ENCODE measurements around the gene KNOP1. TPM values are rescaled to one million over a fixed set of nuclear protein-coding genes. Genes with fewer than 3 reads are reported as not detected.

Gene KNOP1
- total RNA-seq, 2 experiments from 2014 or later, result 19.7 to 33.2 TPM

DNA sequence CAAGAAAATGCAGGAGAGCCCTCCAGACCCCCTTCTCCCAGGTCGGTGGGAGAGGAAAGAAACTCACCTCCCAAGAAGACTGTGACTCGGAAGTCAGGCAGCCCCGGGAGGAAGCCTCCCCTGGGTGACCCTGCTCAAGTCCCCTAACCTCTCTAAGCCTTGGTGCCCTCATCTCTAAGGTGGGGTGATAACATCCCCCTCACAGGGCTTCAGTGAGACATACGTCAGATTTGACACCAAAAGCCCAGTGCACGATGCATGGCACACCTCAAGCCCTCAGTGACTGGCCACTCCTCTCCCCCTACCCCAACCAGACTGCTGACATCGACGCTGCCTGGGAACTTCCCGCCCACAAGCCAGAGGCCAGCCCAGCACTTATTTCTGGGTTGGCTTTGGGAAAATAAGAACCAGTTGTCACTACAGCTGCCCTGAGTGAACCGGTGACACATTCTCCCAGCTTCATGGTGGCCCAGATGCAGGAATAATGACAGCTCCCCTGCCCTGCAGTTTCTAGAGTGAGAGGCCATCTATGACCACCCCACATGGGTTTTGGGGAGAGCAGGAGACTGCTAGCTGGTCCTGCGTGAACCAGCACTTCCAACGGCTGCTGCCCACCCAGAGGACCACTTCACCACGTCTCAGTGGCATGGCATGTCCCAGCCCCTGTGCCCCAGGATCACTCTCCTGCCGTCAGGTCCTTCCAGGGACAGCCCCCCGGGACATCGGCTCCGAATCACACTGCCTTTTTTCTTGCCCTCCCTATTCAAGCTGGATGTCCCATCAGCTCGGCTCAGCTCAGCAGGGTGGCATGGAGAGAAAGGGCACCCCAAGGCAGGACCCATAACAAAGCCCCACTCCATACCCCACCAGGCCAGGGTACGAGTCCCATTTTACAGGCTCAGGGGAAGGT lies 9.5 kb downstream of the KNOP1 start:
- Histone ChIP-seq H3K9me2 (ENCODE audit: insufficient read depth, low read length) (no peaks in the 10 kb centered on the region), H4K20me1 (ENCODE audit: insufficient read depth, low read length) (peaks cover 9% of the 10 kb centered on the region; the same call in 1 of the 2 replicates), H3K79me2 (ENCODE audit: insufficient read depth, low read depth, low read length) (peaks cover 5% of the 10 kb centered on the region; the same call in 1 of the 2 replicates), H3K27ac (ENCODE audit: low read depth, low read length, poor library complexity, severe bottlenecking) (no peak overlapping the region), H2AFZ (ENCODE audit: low read length) (no peak overlapping the region), H3K4me1 (ENCODE audit: insufficient read depth, low read length, poor library complexity, severe bottlenecking) (no peaks in the 10 kb centered on the region), H3K36me3 (ENCODE audit: insufficient read depth, low read length) (peaks cover 94% of the 10 kb centered on the region), H3K9me3 (ENCODE audit: low read length) (no peaks in the 10 kb centered on the region), H3K4me2 (ENCODE audit: low read length) (no peak overlapping the region), H3K4me3 (ENCODE audit: low read depth, low read length, poor library complexity, severe bottlenecking) (no peak overlapping the region)
- DNase-seq (ENCODE audit: low spot score), result no peak
- POLR2A ChIA-PET, result no interaction called here
- intact Hi-C loops (cut with micrococcal nuclease; ENCODE audit: unreplicated experiment), result no loop called here
- TF ChIP-seq, protein P1, sequence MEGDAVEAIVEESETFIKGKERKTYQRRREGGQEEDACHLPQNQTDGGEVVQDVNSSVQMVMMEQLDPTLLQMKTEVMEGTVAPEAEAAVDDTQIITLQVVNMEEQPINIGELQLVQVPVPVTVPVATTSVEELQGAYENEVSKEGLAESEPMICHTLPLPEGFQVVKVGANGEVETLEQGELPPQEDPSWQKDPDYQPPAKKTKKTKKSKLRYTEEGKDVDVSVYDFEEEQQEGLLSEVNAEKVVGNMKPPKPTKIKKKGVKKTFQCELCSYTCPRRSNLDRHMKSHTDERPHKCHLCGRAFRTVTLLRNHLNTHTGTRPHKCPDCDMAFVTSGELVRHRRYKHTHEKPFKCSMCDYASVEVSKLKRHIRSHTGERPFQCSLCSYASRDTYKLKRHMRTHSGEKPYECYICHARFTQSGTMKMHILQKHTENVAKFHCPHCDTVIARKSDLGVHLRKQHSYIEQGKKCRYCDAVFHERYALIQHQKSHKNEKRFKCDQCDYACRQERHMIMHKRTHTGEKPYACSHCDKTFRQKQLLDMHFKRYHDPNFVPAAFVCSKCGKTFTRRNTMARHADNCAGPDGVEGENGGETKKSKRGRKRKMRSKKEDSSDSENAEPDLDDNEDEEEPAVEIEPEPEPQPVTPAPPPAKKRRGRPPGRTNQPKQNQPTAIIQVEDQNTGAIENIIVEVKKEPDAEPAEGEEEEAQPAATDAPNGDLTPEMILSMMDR (conservative IDR thresholded peaks at IDR 0.05; ENCODE audit: low read length), result no peak
- TF ChIP-seq EZH2phosphoT487 (IDR thresholded peaks at IDR 0.05; ENCODE audit: borderline replicate concordance, low read depth, low read length), result no peak
- BruUV-seq (replicated peaks), result no TSS peak
- CTCF ChIA-PET (ENCODE audit: unreplicated experiment), result no interaction called here

DNA sequence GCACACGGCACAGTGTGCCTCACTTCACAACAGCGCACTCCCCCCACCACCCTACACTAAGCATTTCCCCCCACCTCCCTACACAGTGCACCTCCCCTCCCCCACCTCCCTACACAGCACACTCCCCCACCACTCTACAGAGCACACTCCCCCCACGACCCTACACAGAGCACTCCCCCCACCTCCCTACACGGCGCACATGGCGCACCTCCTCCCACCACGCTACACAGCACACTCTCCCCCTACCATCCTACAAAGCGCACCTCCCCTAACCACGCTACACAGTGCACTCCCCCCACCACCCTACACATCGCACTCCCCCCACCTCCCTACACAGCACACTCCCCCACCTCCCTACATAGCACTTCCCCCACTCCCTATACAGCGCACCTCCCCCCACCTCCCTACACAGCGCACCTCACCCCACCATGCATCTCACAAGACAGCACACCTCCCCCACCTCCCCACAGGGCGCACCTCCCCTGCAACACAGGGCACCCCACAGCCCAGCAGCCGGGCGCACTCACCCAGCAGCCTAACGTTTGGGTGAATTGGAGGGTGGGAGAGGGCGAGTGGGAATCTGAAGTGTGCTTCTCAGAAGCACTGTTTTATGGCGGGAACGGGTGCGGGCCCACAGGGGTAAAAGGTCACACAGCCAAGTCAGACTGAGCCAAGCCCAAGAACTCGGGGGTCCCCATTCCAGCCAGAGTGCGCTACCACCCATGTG lies 10.3 kb downstream of the KNOP1 start:
- Histone ChIP-seq H2AFZ (ENCODE audit: low read length) (no peak overlapping the region), H3K9me3 (ENCODE audit: low read length) (no peaks in the 10 kb centered on the region), H3K36me3 (ENCODE audit: insufficient read depth, low read length) (peaks cover 94% of the 10 kb centered on the region), H3K27ac (ENCODE audit: low read depth, low read length, poor library complexity, severe bottlenecking) (no peak overlapping the region), H4K20me1 (ENCODE audit: insufficient read depth, low read length) (peaks cover 9% of the 10 kb centered on the region; the same call in 1 of the 2 replicates), H3K4me2 (ENCODE audit: low read length) (no peak overlapping the region), H3K9me2 (ENCODE audit: insufficient read depth, low read length) (no peaks in the 10 kb centered on the region), H3K79me2 (ENCODE audit: insufficient read depth, low read depth, low read length) (no peaks in the 10 kb centered on the region), H3K4me3 (ENCODE audit: low read depth, low read length, poor library complexity, severe bottlenecking) (no peak overlapping the region), H3K4me1 (ENCODE audit: insufficient read depth, low read length, poor library complexity, severe bottlenecking) (no peaks in the 10 kb centered on the region)
- no TSS peak for BruUV-seq (replicated peaks)
- DNase-seq (ENCODE audit: low spot score), result no peak
- intact Hi-C loops (cut with micrococcal nuclease; ENCODE audit: unreplicated experiment), result no loop called here
- TF ChIP-seq, protein P1 (conservative IDR thresholded peaks at IDR 0.05; ENCODE audit: low read length), result no peak
- no peak for TF ChIP-seq EZH2phosphoT487 (IDR thresholded peaks at IDR 0.05; ENCODE audit: borderline replicate concordance, low read depth, low read length)
- ChIA-PET CTCF (ENCODE audit: unreplicated experiment) (no interaction called here), POLR2A (interaction anchor here (1.6 kb wide), 1 partner anchor 11 kb away, joined by 7 read pairs; no protein-coding TSS in a partner anchor)

Measured in OCI-LY7 (cell line).